GM12865 (cell line): ENCODE measurements around the gene ATM.
"Not testable (repeated sequence)": the region's sequence is repeated elsewhere in the genome, so short reads cannot be mapped to it uniquely, and the experiment has no call there.

ENCODE experiments used
- DNase-seq: peaks from one replicate; pipeline ENCODE4 v3.0.0; 2010; ENCODE audit warnings: low read depth
- H3K4me3 ChIP-seq: 2 replicates; pipeline ENCODE4 v1.5.1; 2011; ENCODE audit warnings: mild to moderate bottlenecking, low read depth, low read length, control low read depth
- TF ChIP-seq, protein P1 (sequence below): IDR thresholded peaks from 2 replicates; pipeline ENCODE4 v1.5.1; 2011; ENCODE audit warnings: low read length, control low read depth, low read depth, inconsistent platforms; ENCODE audit not compliant: insufficient read depth; ENCODE audit errors: missing control alignments

The ATM gene

GRCh38 chr11:108392353-108392752 lies 169.5 kb downstream of the ATM start:
- DNase-seq, result no peak
- TF ChIP-seq, protein P1, sequence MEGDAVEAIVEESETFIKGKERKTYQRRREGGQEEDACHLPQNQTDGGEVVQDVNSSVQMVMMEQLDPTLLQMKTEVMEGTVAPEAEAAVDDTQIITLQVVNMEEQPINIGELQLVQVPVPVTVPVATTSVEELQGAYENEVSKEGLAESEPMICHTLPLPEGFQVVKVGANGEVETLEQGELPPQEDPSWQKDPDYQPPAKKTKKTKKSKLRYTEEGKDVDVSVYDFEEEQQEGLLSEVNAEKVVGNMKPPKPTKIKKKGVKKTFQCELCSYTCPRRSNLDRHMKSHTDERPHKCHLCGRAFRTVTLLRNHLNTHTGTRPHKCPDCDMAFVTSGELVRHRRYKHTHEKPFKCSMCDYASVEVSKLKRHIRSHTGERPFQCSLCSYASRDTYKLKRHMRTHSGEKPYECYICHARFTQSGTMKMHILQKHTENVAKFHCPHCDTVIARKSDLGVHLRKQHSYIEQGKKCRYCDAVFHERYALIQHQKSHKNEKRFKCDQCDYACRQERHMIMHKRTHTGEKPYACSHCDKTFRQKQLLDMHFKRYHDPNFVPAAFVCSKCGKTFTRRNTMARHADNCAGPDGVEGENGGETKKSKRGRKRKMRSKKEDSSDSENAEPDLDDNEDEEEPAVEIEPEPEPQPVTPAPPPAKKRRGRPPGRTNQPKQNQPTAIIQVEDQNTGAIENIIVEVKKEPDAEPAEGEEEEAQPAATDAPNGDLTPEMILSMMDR, result no peak
- H3K4me3 ChIP-seq, result no peak overlapping the region

DNA sequence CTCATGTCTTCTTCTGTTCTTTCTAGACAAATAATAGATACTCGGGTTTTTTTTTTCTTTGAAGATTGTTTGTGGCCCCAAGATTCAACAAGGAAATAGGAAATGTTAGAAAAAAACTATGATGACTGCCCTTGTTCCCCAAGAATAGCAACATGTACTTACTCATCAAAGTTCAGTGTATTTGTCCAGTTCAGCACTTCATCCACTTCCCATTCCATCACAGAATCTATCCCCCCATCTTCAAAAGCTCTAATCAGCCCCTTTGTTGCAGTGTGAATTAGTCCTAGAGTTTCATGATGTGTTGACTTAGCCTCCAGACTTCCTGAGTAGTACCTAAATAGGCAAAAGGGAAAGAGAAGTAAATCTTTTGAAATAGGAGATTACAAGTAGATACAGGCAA lies 170.2 kb downstream of the ATM start:
- DNase-seq, result no peak
- TF ChIP-seq, protein P1, result no peak
- H3K4me3 ChIP-seq, result no peak overlapping the region

GRCh38 chr11:108394744-108395284 lies 171.9 kb downstream of the ATM start:
- DNase-seq, result no peak
- TF ChIP-seq, protein P1, result no peak

DNA sequence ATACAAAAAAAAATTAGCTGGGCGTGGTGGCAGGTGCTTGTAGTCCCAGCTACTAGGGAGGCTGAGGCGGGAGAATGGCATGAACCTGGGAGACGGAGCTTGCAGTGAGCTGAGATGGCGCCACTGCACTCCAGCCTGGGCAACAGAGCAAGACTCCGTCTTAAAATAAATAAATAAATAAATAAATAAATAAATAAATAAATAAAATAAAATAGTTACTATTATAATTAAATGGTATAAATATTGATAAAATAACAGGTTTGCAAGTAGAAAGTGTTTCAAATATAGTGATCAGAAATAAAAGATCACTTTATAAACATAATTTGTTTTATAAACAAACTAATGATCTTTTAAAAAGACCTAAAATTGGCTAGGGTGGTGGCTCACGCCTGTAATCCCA lies 173.8 kb downstream of the ATM start:
- H3K4me3 ChIP-seq, DNase-seq: not testable (repeated sequence)

More at GRCh38 chr11:108394744-108395284, 171.9 kb downstream of the ATM start:
- H3K4me3 ChIP-seq, result no peak overlapping the region

DNA sequence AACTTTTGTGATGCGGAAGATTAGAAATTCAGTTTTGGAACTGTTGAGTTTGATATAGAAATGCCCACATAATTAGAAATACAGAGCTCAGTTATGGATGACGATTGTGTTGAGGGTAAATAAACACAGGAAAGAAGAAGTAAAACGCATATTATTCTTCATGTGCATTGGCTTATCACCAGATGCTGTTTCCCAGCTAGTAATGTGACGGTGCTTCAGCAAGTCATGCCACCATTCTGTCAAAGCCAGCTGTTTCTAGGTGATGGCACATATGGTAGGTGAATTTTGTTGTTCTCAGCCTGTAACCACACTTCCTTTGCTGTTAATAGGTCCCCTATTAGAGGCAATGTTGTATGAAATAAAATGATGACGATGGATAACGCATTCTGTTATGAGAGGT lies 175.6 kb downstream of the ATM start:
- TF ChIP-seq, protein P1, result no peak
- H3K4me3 ChIP-seq, result no peak overlapping the region
- no peak for DNase-seq

DNA sequence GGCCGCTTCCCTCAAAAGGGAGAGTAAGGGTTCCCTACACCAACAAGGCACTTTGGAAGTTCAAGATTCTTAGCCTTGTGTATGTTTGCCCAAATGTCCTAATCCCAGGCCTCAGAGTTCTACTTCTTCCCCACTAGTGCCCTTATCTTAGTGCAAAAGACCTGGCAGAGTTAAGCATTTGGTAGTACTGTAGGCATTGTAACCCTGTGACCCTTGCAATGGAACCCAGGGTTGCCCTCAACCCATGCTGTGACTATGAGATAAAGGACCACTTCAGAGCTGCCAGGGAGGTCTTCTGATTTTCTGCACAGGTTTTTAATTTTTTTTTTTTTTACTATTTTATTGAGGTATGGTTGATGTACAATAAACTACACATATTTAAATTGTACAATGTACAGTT lies 179.4 kb downstream of the ATM start:
- DNase-seq, result no peak
- H3K4me3 ChIP-seq, result no peak overlapping the region
- TF ChIP-seq, protein P1, result no peak

DNA sequence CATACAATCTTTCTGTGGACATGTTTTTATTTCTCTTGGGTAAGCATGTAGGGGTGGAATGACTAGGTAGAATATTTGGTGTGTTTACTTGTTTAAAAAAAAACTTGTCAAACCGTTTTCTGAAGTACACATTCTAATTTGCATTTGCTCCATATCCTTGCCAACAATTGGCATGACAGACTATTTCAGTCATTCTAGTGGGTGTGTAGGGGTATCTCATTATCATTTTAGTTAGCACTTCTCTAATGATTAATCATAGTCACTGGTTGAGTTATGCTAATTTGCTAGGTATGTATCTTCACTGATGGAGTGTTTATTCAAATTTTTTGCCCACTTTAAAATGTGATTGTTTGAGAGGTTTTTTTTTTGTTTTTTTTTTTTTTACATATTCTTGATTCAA lies 180.2 kb downstream of the ATM start:
- TF ChIP-seq, protein P1, result no peak
- no peak for DNase-seq
- no peak overlapping the region for H3K4me3 ChIP-seq
